OCI-LY7 (cell line): Measurements from ENCODE around the gene UBR2. TPM values are rescaled to one million over a fixed set of nuclear protein-coding genes. Genes with fewer than 3 reads are reported as not detected.

Source experiments
- BruUV-seq: library from RNA; stranded (reverse); fragments of 400-500 nt; replicated peaks from 2 replicates; lab custom pipeline; 2021; lab: Mats Ljungman, UMichigan
- CTCF ChIA-PET: fragments of 300-600 bp; sonication (Branson Sonifier 250); formaldehyde crosslinking; loops from one replicate; lab custom pipeline; 2022; ENCODE audit warnings: antibody characterized with exemption; ENCODE audit not compliant: unreplicated experiment; lab: Charles Lee
- POLR2A ChIA-PET: fragments of 300-600 bp; sonication (Branson Sonifier 250); formaldehyde crosslinking; loops from one replicate; lab custom pipeline; 2022; ENCODE audit warnings: antibody characterized with exemption; lab: Charles Lee
- DNase-seq: peaks from one replicate; pipeline ENCODE4 v3.0.0-alpha.2; 2015; ENCODE audit warnings: low spot score
- H2AFZ ChIP-seq: fragments of 200-600 bp; sonication (generic), shearing (Covaris generic); 2 replicates; pipeline ENCODE4 v1.6.1; 2014; ENCODE audit warnings: mild to moderate bottlenecking, antibody characterized with exemption, low read length, moderate library complexity
- H3K27ac ChIP-seq: fragments of 200-600 bp; sonication (generic); 2 replicates; pipeline ENCODE4 v1.5.1; 2014; ENCODE audit warnings: mixed run types, low read depth, mild to moderate bottlenecking, moderate library complexity, low read length, inconsistent platforms; ENCODE audit not compliant: poor library complexity, severe bottlenecking
- H3K36me3 ChIP-seq: fragments of 200-600 bp; sonication (generic); 2 replicates; pipeline ENCODE4 v1.6.1; 2014; ENCODE audit warnings: mild to moderate bottlenecking, antibody characterized with exemption, low read length, moderate library complexity, mixed read lengths; ENCODE audit not compliant: insufficient read depth
- H3K4me1 ChIP-seq: fragments of 200-600 bp; sonication (generic); 2 replicates; pipeline ENCODE4 v1.5.1; 2014; ENCODE audit warnings: mild to moderate bottlenecking, low read length; ENCODE audit not compliant: insufficient read depth, poor library complexity, severe bottlenecking
- H3K4me2 ChIP-seq: fragments of 200-600 bp; sonication (generic); 2 replicates; pipeline ENCODE4 v1.6.1; 2014; ENCODE audit warnings: mild to moderate bottlenecking, low read length
- H3K4me3 ChIP-seq: fragments of 200-600 bp; sonication (generic); 2 replicates; pipeline ENCODE4 v1.5.1; 2014; ENCODE audit warnings: mild to moderate bottlenecking, low read depth, low read length; ENCODE audit not compliant: poor library complexity, severe bottlenecking
- H3K79me2 ChIP-seq: fragments of 200-600 bp; sonication (generic); 2 replicates; pipeline ENCODE4 v1.6.1; 2016; ENCODE audit warnings: low read depth, mild to moderate bottlenecking, low read length, moderate library complexity, mixed read lengths; ENCODE audit not compliant: insufficient read depth
- H3K9me2 ChIP-seq: fragments of 200-600 bp; sonication (generic); 2 replicates; pipeline ENCODE4 v1.6.1; 2016; ENCODE audit warnings: mild to moderate bottlenecking, low read length, mixed read lengths; ENCODE audit not compliant: insufficient read depth
- H3K9me3 ChIP-seq: fragments of 200-600 bp; sonication (generic); 2 replicates; pipeline ENCODE4 v1.6.1; 2014; ENCODE audit warnings: mild to moderate bottlenecking, mixed run types, low read length, mixed read lengths
- H4K20me1 ChIP-seq: fragments of 200-600 bp; sonication (generic); 2 replicates; pipeline ENCODE4 v1.6.1; 2014; ENCODE audit warnings: mild to moderate bottlenecking, antibody characterized with exemption, low read length, moderate library complexity, mixed read lengths; ENCODE audit not compliant: insufficient read depth
- CTCF ChIP-seq: fragments of 200-600 bp; sonication (generic); conservative IDR thresholded peaks from 2 replicates; pipeline ENCODE4 v1.5.1; 2014; ENCODE audit warnings: mild to moderate bottlenecking, antibody characterized with exemption, low read length, moderate library complexity, mixed read lengths
- EZH2phosphoT487 ChIP-seq: fragments of 200-600 bp; sonication (generic); IDR thresholded peaks from 2 replicates; pipeline ENCODE4 v1.6.1; 2018; ENCODE audit warnings: low read depth, borderline replicate concordance, mild to moderate bottlenecking, mixed run types, antibody characterized with exemption, low read length, moderate library complexity, mixed read lengths
- intact Hi-C: fragments of 100-400 bp; cut with micrococcal nuclease; formaldehyde crosslinking; loops from one replicate; pipeline ENCODE4 v1.10.0; 2022; ENCODE audit not compliant: unreplicated experiment
- total RNA-seq, 2 experiments: library from RNA; depleted of rRNA in 1 of 2; stranded (reverse); fragments of >200 nt in 1 of 2; shearing (Covaris generic) in 1 of 2; gene quantifications; 2 replicates each; pipeline ENCODE4 v1.2.3, GENCODE V29; 2014 to 2022

Gene UBR2
- total RNA-seq, 2 experiments from 2014 or later, result 17.1 to 26.7 TPM

GRCh38 chr6:42519779-42520178 is 44.0 kb upstream of the UBR2 start:
- Histone ChIP-seq H3K79me2 (no peaks in the 10 kb centered on the region), H3K4me1 (no peaks in the 10 kb centered on the region), H3K36me3 (no peaks in the 10 kb centered on the region), H4K20me1 (no peaks in the 10 kb centered on the region), H3K4me3 (no peak overlapping the region), H3K9me2 (no peaks in the 10 kb centered on the region), H3K4me2 (no peak overlapping the region), H2AFZ (no peak overlapping the region), H3K9me3 (0 out of 2 replicates have a peak, but pooled peaks cover 6% of the 10 kb centered on the region), H3K27ac (no peak overlapping the region)
- ChIA-PET CTCF (no interaction called here), POLR2A (no interaction called here)
- intact Hi-C loops, result loop anchor here (1.0 kb wide), 1 partner anchor 34 kb away; no protein-coding TSS in a partner anchor
- no peak for DNase-seq
- no TSS peak for BruUV-seq
- TF ChIP-seq EZH2phosphoT487 (no peak), CTCF (no peak)

- intact Hi-C loops, result no loop called here
- H3K4me3 ChIP-seq, result no peak overlapping the region
- H3K9me3 ChIP-seq, result 0 out of 2 replicates have a peak, but pooled peaks cover 6% of the 10 kb centered on the region
- POLR2A ChIA-PET, result interaction anchor here (0.7 to 0.8 kb wide), 2 partner anchors 10 to 154 kb away, joined by 3 read pairs; no protein-coding TSS in a partner anchor
- H3K4me1 ChIP-seq, result no peaks in the 10 kb centered on the region
- no peaks in the 10 kb centered on the region for H3K79me2 ChIP-seq
- H3K9me2 ChIP-seq, result no peaks in the 10 kb centered on the region
- H3K36me3 ChIP-seq, result no peaks in the 10 kb centered on the region
- no peaks in the 10 kb centered on the region for H4K20me1 ChIP-seq
- DNase-seq, result peak; percentile 5
- H2AFZ ChIP-seq, result 0 out of 2 replicates have a peak overlapping the region, but pooled peaks have one; percentile 11
- H3K27ac ChIP-seq, result no peak overlapping the region
- CTCF ChIA-PET, result no interaction called here
- H3K4me2 ChIP-seq, result no peak overlapping the region
- no TSS peak for BruUV-seq
- TF ChIP-seq EZH2phosphoT487 (no peak), CTCF (no peak)
Measured at GRCh38 chr6:42520786-42521607, 42.8 kb upstream of the UBR2 start.

GRCh38 chr6:42522036-42522435 is 41.8 kb upstream of the UBR2 start:
- Histone ChIP-seq H3K27ac (no peak overlapping the region), H3K36me3 (no peaks in the 10 kb centered on the region), H3K4me1 (no peaks in the 10 kb centered on the region), H4K20me1 (no peaks in the 10 kb centered on the region), H2AFZ (no peak overlapping the region), H3K4me2 (no peak overlapping the region), H3K9me3 (0 out of 2 replicates have a peak, but pooled peaks cover 6% of the 10 kb centered on the region), H3K9me2 (no peaks in the 10 kb centered on the region), H3K79me2 (no peaks in the 10 kb centered on the region), H3K4me3 (no peak overlapping the region)
- BruUV-seq, result no TSS peak
- no peak for TF ChIP-seq CTCF
- TF ChIP-seq EZH2phosphoT487, result no peak
- ChIA-PET POLR2A (interaction anchor here (0.6 to 0.7 kb wide), 3 partner anchors 31 to 1655 kb away, joined by 6 to 7 read pairs (median 6); no protein-coding TSS in a partner anchor), CTCF (no interaction called here)
- no peak for DNase-seq
- intact Hi-C loops, result no loop called here
